ENCODE data around the gene CD80. TPM values are rescaled to one million over a fixed set of nuclear protein-coding genes. Genes with fewer than 3 reads are reported as not detected.
"Not testable (repeated sequence)": the region's sequence is repeated elsewhere in the genome, so short reads cannot be mapped to it uniquely, and the experiment has no call there.

Gene CD80
- polyA plus RNA-seq, 4 donors: 0.12 to 0.45 (median 0.30) TPM

GRCh38 chr3:119585208-119585607, 25.8 kb upstream of the CD80 start:
- no peak for DNase-seq (ENCODE audit: low read depth in 4 of 4, low spot score in 3 of 4)

- no peak for DNase-seq (ENCODE audit: low read depth in 4 of 4, low spot score in 3 of 4)
Measured at GRCh38 chr3:119582178-119582577, 22.8 kb upstream of the CD80 start.

DNA sequence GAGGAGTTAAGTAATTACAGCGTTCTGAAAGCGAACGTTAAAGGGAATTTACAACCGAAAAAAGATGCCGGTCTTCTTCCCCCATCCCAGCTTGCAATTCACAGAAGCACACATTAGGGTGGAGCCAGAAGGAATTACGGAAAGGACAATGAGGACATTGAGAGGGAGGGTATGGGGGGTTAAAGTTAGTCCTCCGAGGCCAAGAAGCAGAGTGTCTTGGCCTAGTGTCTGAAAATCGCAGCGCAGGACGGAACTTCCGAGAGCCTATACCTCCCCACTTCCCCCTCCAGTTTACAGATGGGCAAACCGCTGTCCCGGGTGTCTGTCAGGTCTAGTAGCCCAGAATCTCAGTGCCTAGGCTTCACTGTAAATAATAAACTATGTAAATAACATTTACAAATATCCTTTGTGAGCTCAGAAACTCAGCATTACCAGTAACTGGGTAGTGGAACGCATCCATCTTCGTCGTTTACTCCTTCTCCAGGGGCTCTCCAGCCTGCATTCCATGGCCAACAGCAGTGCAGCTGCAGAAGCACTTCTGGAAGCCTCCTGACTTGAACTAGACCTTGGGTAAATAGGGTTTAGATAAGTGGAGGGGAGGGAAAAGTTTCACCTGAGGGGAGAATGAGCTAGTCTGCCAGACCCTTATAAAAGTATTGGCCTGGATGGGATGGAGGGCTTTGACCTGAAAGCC, 20.8 kb upstream of the CD80 start:
- peak in 1 of 4 donors; percentile 20 for DNase-seq (ENCODE audit: low read depth in 4 of 4, low spot score in 3 of 4)

GRCh38 chr3:119579366-119580066, 20.1 kb upstream of the CD80 start, which contains the start of gene ADPRH:
TSS of gene ADPRH (plus strand) at chr3:119579492. CDS start at chr3:119582170, 2,678 bp downstream.
- peak; percentile 64 to 78 (median 68) for DNase-seq (ENCODE audit: low read depth in 4 of 4, low spot score in 3 of 4)

- DNase-seq (ENCODE audit: low read depth in 4 of 4, low spot score in 3 of 4): no peak
Measured at GRCh38 chr3:119575507-119575906, 16.1 kb upstream of the CD80 start.

DNA sequence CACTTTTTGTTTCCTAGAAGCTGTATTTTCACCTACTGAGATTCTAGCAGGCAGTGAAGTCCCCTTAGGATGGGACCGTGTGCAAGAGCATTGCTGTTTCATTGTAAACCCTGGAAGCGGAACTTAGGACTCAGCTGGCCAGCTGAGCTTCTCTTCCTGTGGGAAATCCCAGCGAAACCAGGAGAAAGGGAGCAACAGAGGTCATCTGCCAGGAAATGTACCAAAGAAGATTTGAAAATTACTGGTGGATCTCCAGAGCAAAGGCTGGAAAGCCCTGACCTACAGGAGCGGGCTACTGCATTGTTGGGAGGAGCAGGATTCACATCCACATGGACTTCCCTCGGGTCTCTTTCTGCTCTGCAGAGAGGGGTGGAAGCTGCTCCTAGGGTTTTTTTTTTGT, 12.3 kb upstream of the CD80 start:
- DNase-seq (ENCODE audit: low read depth in 4 of 4, low spot score in 3 of 4): no peak

GRCh38 chr3:119571230-119571629, 11.8 kb upstream of the CD80 start:
- no peak for DNase-seq (ENCODE audit: low read depth in 4 of 4, low spot score in 3 of 4)

- no peak for DNase-seq (ENCODE audit: low read depth in 4 of 4, low spot score in 3 of 4)
Measured at GRCh38 chr3:119570229-119570628, 10.8 kb upstream of the CD80 start.

DNA sequence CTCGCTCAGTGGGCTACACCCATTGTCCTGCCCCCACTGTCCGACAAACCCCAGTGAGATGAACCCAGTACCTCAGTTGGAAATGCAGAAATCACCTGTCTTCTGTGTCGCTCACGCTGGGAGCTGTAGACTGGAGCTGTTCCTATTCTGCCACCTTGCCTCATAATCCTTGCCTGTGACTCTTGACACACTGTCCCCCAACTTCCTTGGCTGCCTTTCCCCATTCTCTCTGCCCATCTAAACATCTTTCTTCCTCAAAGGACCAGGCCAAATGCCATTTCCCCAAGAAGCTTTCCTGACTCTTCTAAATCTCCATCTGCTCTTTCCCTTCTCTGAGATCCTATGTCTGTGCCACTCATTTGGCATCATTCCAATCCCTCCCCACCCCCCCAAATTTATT, 9.7 kb upstream of the CD80 start:
- DNase-seq (ENCODE audit: low read depth in 4 of 4, low spot score in 3 of 4): no peak

DNA sequence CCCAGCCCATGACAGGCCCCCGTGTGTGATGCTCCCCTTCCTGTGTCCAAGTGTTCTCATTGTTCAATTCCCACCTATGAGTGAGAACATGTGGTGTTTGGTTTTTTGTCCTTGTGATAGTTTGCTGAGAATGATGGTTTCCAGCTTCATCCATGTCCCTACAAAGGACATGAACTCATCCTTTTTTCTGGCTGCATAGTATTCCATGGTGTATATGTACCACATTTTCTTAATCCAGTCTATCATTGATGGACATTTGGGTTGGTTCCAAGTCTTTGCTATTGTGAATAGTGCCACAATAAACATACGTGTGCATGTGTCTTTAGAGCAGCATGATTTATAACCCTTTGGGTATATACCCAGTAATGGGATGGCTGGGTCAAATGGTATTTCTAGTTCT, 3.9 kb upstream of the CD80 start:
- DNase-seq (ENCODE audit: low read depth in 4 of 4, low spot score in 3 of 4): not testable (repeated sequence)

DNA sequence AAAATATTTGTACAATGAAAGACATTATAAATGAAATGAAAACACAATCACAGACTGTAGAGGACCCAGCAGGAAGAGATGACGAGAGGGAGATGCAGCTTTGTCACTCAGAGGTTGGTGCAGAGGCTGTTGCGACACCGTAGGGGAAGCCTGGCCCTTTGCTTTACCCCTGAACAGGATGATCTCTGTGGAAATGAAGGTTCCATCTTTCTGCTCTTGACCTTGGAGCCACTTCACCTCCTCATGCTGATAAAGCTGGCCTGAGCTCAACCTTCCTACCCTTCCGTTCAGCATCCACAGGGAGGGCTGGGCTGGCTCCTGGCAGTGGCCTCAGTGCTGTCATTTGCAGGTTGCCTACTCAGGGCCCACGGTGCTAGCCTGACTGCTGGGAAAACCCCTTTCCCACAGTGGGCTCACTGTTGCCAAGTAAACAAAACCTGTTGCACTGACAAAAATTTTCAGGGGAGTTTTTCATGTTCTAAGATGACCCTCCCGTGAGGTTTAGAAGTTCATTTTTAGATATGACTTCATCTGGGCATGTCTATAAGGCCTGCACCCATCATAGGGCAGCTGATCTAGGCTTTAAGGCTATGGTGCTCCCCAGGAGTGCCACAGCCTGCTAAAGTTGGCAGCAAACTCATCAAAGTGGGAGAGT, 3.0 kb upstream of the CD80 start:
- no peak for DNase-seq (ENCODE audit: low read depth in 4 of 4, low spot score in 3 of 4)

DNA sequence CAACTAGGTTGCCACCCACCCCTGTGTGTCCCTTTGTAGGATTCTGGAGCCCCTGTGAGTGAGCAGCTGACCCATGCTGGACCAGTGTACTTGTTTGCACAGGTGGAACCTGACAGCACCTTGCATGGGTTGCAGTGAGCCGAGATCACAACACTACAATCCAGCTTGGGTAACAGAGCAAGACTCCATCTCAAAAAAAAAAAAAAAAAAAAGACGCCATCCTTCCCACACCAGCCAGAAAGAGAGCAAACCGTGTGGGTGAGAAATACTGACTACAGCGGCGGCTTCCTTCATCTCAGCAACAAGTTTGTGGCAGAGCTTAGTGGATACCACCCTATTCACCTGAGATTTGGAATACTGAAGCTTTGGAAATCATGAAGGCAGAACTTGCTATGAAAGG, 746 bp upstream of the CD80 start:
- DNase-seq (ENCODE audit: low read depth in 4 of 4, low spot score in 3 of 4): no peak

DNA sequence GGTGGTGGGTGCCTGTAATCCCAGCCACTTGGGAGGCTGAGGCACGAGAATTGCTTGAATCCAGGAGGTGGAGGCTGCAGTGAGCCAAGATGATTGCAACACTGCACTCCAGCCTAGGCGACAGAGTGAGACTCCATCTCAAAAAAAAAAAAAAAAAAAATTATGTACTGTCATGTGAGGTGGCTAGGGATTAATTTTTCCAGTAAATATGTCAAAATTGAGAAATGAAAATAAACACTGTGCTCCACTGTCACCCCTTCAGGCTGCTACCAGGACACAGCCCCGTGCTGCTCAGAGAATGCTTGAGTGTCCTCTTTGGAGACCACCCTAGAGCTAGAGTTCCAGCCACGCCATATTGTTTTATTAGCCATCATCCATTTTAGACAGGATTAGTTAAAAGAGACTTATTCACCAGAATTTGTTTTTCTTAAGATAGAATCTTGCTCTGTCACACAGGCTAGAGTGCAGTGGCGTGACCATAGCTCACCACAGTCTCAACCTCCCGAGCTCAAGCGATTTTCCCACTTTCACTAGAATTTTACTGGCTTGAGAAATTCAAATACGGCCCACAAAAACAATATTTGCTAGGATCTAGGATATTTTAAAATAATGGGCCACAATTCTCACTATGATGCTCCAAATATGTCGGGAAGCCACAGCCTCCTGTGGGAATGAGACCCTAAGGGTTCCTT, 642 bp downstream of the CD80 start:
- no peak for DNase-seq (ENCODE audit: low read depth in 4 of 4, low spot score in 3 of 4)

GRCh38 chr3:119557877-119558269, 1.5 kb downstream of the CD80 start:
- DNase-seq (ENCODE audit: low read depth in 4 of 4, low spot score in 3 of 4): no peak

DNA sequence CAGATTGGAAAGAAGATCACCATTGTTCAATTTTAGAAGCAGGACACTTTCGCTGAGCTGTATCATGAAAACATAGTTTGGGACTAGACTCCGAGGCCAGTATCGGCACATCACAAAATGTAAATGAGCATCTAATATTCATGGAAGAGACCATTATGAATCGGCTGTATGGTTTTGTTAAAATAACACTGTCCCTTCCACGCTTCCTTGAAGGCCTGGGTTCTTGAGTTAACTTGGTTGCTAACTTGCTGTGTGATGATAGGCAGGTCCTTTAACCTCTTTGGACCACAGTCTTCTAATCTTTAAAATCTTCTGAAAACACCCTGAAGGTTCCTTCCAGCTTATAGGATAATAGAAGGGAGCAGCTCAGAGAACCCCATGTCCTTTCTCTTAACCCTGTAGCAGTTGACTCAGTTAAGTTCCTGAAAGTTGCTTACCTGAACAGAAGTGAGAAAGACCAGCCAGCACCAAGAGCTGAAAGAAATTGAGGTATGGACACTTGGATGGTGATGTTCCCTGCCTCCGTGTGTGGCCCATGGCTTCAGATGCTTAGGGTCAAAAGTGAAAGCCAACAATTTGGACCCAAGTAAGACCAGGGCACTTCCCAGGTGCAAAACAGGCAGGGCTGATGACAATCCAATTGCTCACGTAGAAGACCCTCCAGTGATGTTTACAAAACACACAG, 2.1 kb downstream of the CD80 start:
- no peak for DNase-seq (ENCODE audit: low read depth in 4 of 4, low spot score in 3 of 4)

DNA sequence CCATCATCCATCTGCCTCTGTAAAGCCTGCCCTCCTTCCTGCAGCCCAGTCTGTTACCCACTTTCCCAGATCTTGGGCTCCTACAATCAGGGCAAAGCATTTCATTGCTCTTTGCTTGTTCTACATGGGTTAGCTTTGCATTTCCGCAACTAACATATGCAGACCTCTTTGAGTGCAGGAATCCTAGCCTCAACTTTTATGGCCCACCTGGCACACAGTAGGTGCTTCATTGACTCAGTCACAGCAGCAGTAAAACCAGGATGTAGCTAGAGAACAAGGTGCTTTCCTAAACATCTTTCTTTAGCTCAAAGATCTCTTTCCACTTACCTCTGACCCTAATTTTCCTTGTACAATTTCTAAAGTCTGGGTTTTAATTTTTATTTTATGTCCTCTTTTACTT, 3.5 kb downstream of the CD80 start:
- DNase-seq (ENCODE audit: low read depth in 4 of 4, low spot score in 3 of 4): no peak

DNA sequence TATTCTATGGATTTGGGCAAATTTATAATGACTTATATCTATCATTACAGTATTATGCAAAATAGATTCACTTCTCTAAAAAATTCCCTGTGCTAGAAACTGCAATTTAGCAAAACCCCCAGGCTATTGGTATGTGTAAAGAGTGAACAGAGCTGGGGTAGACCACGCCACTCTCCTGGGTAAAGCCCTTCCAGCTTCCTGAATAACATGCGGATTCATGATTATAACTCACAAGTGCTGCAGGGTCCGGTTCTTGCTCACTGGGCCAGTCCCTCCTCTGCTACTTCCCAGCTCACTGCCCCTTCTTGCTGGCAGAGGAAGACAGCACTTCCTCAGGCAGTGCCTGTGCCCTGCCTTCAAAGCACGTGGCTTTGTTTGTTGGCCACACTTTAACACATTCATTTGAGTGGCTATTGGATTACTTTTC, 4.1 kb downstream of the CD80 start:
- no peak for DNase-seq (ENCODE audit: low read depth in 4 of 4, low spot score in 3 of 4)

DNA sequence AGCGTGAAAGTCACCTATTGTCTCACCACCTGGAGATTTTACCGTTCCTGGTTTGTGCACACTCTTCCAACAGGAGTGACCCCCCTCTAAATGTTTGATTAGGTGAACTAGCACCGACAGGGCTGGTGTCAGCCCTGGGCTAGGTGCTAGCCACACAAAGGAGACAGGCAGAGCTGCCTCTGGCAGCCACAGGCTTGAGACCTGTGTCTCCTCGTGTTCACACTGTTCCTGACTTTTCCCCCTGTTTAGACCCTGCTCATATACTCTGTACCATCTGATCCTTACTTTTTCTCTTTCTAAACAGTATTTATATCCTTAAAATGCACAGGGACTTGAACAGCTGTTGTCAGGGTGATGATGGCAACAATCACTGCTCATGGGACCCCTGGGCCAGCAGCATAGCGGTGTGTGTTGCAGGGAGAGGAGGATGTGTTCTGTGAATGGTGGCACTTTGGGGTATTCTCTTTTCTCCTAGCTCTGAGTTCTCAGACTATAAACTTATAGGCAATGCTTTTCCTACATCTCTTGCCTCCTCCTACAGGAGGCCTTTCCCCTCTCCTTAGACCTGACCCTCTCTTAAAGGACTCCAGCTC, 5.5 kb downstream of the CD80 start:
- no peak for DNase-seq (ENCODE audit: low read depth in 4 of 4, low spot score in 3 of 4)

DNA sequence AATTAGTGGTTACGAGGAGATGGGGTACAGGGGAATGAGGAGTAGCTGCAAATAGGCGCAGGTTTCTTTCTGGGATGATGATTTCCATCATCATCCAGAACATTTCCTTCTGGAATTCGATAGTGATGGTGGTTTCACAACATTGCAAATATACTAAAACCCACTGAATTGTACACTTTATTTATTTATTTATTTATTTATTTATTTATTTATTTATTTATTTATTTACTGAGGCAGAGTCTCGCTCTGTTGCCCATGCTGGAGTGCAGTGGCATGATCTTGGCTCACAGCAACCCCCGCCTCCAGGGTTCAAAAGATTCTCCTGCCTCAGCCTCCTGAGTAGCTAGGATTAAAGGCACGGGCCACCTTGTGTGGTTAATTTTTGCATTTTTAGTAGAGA, 6.5 kb downstream of the CD80 start:
- DNase-seq (ENCODE audit: low read depth in 4 of 4, low spot score in 3 of 4): not testable (repeated sequence)

DNA sequence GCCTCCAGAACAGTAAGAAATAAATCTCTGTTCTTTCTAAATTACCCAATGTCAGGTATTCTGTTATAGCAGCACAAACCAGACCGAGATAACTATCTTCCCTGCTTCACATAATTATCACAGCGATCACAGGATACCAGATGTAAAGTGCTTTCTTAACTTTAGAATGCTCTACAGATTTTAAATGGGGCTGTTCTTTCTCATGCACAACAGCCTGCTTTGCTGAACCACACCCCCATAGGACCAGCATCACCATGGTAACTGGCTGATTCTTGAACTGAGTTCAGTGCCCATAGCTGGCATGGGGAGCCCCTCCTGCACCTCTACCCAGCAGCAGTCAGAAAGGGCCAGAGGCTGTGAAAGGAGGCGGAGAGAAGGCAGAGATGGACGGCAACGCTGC, 7.8 kb downstream of the CD80 start:
- DNase-seq (ENCODE audit: low read depth in 4 of 4, low spot score in 3 of 4): no peak

Measured in left renal pelvis (tissue), 4 donors.